HG03175 (cell line): ENCODE measurements around the gene ZNF83.
"Not testable (repeated sequence)": the region's sequence is repeated elsewhere in the genome, so short reads cannot be mapped to it uniquely, and the experiment has no call there.

ENCODE experiments used
- ATAC-seq: cut with Tn5 transposase; IDR thresholded peaks from one replicate; pipeline ENCODE4 v1.9.1; 2021; ENCODE audit warnings: mild to moderate bottlenecking, moderate library complexity; ENCODE audit not compliant: unreplicated experiment

The ZNF83 gene

GRCh38 chr19:52637718-52638585 lies at the start of gene ZNF83:
ZNF83 (minus strand) TSS chr19:52638355.
- peak; percentile 85 for ATAC-seq

GRCh38 chr19:52687684-52688083 lies 49.5 kb upstream of the ZNF83 start:
- ATAC-seq = no peak

- ATAC-seq = no peak
Measured at GRCh38 chr19:52685811-52686210, 47.7 kb upstream of the ZNF83 start.

- not testable (repeated sequence) for ATAC-seq
Measured at GRCh38 chr19:52681216-52681615, 43.1 kb upstream of the ZNF83 start.

GRCh38 chr19:52679598-52679997 lies 41.4 kb upstream of the ZNF83 start:
- no peak for ATAC-seq

GRCh38 chr19:52675239-52675638 lies 37.1 kb upstream of the ZNF83 start:
- ATAC-seq = not testable (repeated sequence)

- no peak for ATAC-seq
Measured at GRCh38 chr19:52673014-52673413, 34.9 kb upstream of the ZNF83 start.

- no peak for ATAC-seq
Measured at GRCh38 chr19:52670046-52670445, 31.9 kb upstream of the ZNF83 start.

- no peak for ATAC-seq
Measured at GRCh38 chr19:52669586-52669985, 31.4 kb upstream of the ZNF83 start.

- no peak for ATAC-seq
Measured at GRCh38 chr19:52667972-52668371, 29.8 kb upstream of the ZNF83 start.

- ATAC-seq = no peak
Measured at GRCh38 chr19:52666506-52666905, 28.4 kb upstream of the ZNF83 start.

GRCh38 chr19:52665529-52665928 lies 27.4 kb upstream of the ZNF83 start:
- no peak for ATAC-seq

GRCh38 chr19:52665027-52665426 lies 26.9 kb upstream of the ZNF83 start:
- ATAC-seq = no peak

GRCh38 chr19:52664461-52664860 lies 26.3 kb upstream of the ZNF83 start:
- no peak for ATAC-seq

GRCh38 chr19:52662631-52663030 lies 24.5 kb upstream of the ZNF83 start:
- no peak for ATAC-seq

GRCh38 chr19:52660981-52661380 lies 22.8 kb upstream of the ZNF83 start:
- ATAC-seq = no peak

- no peak for ATAC-seq
Measured at GRCh38 chr19:52659013-52659412, 20.9 kb upstream of the ZNF83 start.

GRCh38 chr19:52658595-52658994 lies 20.4 kb upstream of the ZNF83 start:
- ATAC-seq = no peak

- no peak for ATAC-seq
Measured at GRCh38 chr19:52653161-52653560, 15.0 kb upstream of the ZNF83 start.

- ATAC-seq = no peak
Measured at GRCh38 chr19:52651956-52652355, 13.8 kb upstream of the ZNF83 start.

- ATAC-seq = no peak
Measured at GRCh38 chr19:52648336-52649016, 10.3 kb upstream of the ZNF83 start.

GRCh38 chr19:52646571-52647217 lies 8.5 kb upstream of the ZNF83 start:
- ATAC-seq = no peak
